Activated naive CD8-positive, alpha-beta T cell (primary cell): Measurements from ENCODE around the gene WT1.

Experiments used
- H3K27ac Mint-ChIP-seq: one replicate; pipeline ENCODE4 v1.8.0; 2021; ENCODE audit warnings: mixed read lengths
- H3K27me3 Mint-ChIP-seq: one replicate; pipeline ENCODE4 v1.8.0; 2021; ENCODE audit warnings: mixed read lengths
- H3K36me3 Mint-ChIP-seq: one replicate; pipeline ENCODE4 v1.8.0; 2021; ENCODE audit warnings: mixed read lengths
- H3K4me1 Mint-ChIP-seq: one replicate; pipeline ENCODE4 v1.8.0; 2021; ENCODE audit warnings: low read depth, mixed read lengths
- H3K4me3 Mint-ChIP-seq: one replicate; pipeline ENCODE4 v1.8.0; 2021; ENCODE audit warnings: mild to moderate bottlenecking, mixed read lengths
- H3K9me3 Mint-ChIP-seq: one replicate; pipeline ENCODE4 v1.8.0; 2021; ENCODE audit warnings: low read depth, mixed read lengths

WT1 gene

DNA sequence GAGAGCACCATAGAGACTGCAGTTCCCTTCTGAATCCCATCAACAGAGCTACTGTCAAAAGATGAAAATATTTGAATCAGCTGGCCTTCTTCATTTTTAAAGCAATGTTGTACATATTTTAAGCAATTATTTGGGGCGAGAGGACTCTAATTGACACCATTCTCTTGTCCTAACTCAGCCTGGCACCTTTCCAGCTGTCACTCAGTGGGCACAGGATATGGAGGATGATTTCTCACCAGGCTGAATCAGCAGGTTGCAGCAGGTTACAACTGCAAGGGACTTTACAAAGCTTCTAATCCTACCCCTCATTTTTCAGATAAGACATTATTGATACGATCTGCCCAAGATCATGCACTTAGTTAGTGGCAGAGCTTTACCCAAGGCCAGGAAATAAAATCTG is 11.9 kb upstream of the WT1 start:
- Mint-ChIP-seq H3K27ac (no peak overlapping the region), H3K4me3 (no peak overlapping the region), H3K4me1 (no peaks in the 10 kb centered on the region), H3K9me3 (no peaks in the 10 kb centered on the region), H3K27me3 (peaks cover 17% of the 10 kb centered on the region), H3K36me3 (no peaks in the 10 kb centered on the region)

GRCh38 chr11:32446227-32446626 is 10.9 kb upstream of the WT1 start:
- Mint-ChIP-seq H3K9me3 (no peaks in the 10 kb centered on the region), H3K4me1 (no peaks in the 10 kb centered on the region), H3K4me3 (no peak overlapping the region), H3K27me3 (peaks cover 22% of the 10 kb centered on the region), H3K27ac (no peak overlapping the region), H3K36me3 (no peaks in the 10 kb centered on the region)

DNA sequence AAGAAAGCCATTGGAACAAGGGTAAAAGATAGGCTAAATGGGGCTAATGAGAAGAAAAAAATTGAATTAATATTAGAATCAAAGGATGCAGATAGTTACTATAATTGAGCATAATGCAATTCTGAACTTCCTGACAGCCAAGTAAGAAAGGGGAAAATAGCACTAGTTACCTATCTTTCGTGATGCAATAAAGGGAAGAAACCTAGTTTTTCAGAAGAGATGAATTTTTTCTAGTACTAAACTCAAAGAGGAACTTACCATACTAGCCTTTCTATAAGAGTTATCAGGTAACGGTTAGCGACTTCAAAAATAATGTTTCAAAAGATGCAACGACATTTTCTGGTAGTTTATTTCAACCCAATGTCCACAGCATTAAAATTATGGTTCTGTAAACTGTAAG is 8.8 kb upstream of the WT1 start:
- Mint-ChIP-seq H3K36me3 (no peaks in the 10 kb centered on the region), H3K27me3 (peaks cover 36% of the 10 kb centered on the region), H3K4me3 (no peak overlapping the region), H3K4me1 (peaks cover 6% of the 10 kb centered on the region), H3K27ac (no peak overlapping the region), H3K9me3 (no peaks in the 10 kb centered on the region)

DNA sequence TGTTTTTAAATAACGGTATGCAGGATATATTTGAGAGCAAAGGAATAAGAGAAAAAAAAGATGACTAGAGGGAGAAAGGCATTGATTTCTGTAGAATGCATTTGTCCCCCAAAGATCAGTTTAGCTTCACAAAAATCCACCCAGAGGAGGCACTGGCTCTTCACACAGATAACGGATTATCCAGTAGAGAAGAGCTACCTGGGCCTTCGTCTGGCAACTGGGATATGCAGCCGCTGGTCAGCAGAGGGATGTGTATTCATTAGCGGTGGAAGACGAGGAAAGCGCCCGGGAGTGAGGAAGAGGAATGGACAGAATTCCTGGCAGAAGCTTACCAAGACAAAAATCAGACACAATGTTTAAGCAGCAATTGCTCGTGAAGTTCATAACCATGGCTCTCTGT is 5.6 kb upstream of the WT1 start:
- peaks cover 23% of the 10 kb centered on the region for H3K4me1 Mint-ChIP-seq
- H3K27ac Mint-ChIP-seq: no peak overlapping the region
- no peaks in the 10 kb centered on the region for H3K36me3 Mint-ChIP-seq
- no peak overlapping the region for H3K4me3 Mint-ChIP-seq
- H3K9me3 Mint-ChIP-seq: no peaks in the 10 kb centered on the region
- H3K27me3 Mint-ChIP-seq: peaks cover 47% of the 10 kb centered on the region

GRCh38 chr11:32440312-32440908 is 5.1 kb upstream of the WT1 start:
- Mint-ChIP-seq H3K36me3 (no peaks in the 10 kb centered on the region), H3K27ac (no peak overlapping the region), H3K27me3 (peaks cover 47% of the 10 kb centered on the region), H3K4me3 (no peak overlapping the region), H3K9me3 (no peaks in the 10 kb centered on the region), H3K4me1 (peaks cover 27% of the 10 kb centered on the region)

- Mint-ChIP-seq H3K9me3 (no peaks in the 10 kb centered on the region), H3K27ac (no peak overlapping the region), H3K4me3 (peak overlapping the region; percentile 51), H3K36me3 (no peaks in the 10 kb centered on the region), H3K27me3 (peaks cover 47% of the 10 kb centered on the region), H3K4me1 (peaks cover 27% of the 10 kb centered on the region)
These were observed 4.3 kb upstream of the WT1 start for GRCh38 chr11:32439501-32440210.

GRCh38 chr11:32438866-32439489 is 3.6 kb upstream of the WT1 start:
- H3K36me3 Mint-ChIP-seq: no peaks in the 10 kb centered on the region
- peaks cover 30% of the 10 kb centered on the region for H3K4me1 Mint-ChIP-seq
- H3K4me3 Mint-ChIP-seq: no peak overlapping the region
- H3K27me3 Mint-ChIP-seq: peaks cover 48% of the 10 kb centered on the region
- H3K27ac Mint-ChIP-seq: no peak overlapping the region
- H3K9me3 Mint-ChIP-seq: no peaks in the 10 kb centered on the region

GRCh38 chr11:32438346-32438865 is 3.1 kb upstream of the WT1 start:
- Mint-ChIP-seq H3K4me3 (peak overlapping the region; percentile 60), H3K27ac (no peak overlapping the region), H3K27me3 (peaks cover 54% of the 10 kb centered on the region), H3K4me1 (peaks cover 35% of the 10 kb centered on the region), H3K36me3 (no peaks in the 10 kb centered on the region), H3K9me3 (no peaks in the 10 kb centered on the region)

DNA sequence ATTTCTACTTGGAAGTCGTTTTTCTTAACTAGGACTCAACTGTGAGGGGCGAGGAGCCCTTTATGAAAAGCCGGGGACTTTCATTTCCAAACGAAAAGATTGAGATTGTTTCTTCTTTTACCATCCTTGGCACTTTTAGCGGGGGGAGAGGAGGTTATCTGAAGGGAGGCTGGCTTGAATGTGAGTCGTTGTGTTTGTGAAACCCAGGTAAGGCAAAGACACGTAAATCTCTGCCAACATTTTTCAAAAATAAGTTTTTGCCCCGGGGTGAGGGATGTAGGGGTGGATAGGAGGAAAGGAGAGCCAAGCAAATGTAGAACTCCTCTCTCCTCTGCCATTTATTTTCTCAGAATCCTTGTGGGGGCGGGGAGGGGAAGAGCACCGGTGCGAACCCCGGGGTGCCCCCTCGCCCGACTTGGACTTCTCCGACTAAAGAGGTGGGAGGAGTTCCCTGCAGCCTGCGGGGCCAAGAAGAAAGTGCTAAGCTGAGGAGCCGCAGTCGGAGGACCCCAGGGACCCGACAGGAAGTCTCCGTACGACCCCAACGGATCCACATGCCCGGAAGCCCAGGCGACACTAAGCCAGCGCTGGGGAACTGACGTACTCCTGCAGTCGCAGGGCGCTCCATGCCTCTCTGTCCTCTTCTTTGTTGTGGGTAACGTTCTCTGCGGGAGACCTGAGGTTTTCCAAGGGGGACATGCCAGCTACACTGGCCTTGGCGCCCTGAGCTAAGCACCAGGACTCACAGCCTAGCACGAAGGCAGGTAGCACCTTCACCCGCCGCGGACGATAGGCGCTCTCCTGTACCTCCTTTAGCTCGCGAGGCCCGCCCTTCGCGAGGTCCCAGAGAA is 2.4 kb upstream of the WT1 start:
- Mint-ChIP-seq H3K36me3 (no peaks in the 10 kb centered on the region), H3K9me3 (no peaks in the 10 kb centered on the region), H3K27ac (no peak overlapping the region), H3K4me1 (peaks cover 41% of the 10 kb centered on the region), H3K4me3 (peak overlapping the region; percentile 70), H3K27me3 (peaks cover 56% of the 10 kb centered on the region)

DNA sequence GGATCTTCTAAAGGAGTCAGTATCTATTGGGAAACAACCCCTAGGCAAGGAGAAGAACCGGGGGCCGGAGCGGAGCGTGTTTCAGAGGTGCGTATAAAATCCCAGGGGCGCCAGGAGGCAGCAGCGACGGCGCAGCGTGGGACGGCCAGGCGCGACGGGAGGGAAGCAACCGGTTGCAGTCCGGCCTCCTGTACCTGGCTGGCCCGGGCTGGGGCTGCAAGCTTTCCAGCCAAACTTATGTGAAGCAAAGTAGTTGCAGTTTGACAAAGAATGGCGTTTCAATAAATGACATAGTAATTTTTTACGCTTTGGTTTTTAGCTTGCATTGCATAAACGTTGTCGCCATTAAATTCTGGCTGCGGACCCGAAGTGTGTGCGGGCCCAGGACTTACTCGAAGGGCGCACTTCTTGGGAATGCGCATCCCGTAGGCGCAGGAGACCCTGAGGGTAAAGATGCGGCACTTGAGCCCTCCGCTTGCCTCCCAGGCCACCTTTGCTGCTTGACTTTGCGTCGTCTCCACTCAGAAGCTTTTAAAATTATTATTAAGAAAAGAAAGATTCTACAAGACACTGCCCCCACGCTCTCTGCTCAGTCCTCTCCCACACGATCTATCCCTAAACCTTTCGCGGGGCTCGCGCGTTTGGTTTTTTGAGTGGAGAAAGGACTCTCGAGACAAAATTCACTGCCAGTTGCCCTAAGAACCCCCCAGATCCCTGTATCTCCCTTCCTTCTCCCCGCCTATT is 1.6 kb upstream of the WT1 start:
- H3K9me3 Mint-ChIP-seq: no peaks in the 10 kb centered on the region
- peaks cover 55% of the 10 kb centered on the region for H3K27me3 Mint-ChIP-seq
- peak overlapping the region; percentile 70 for H3K4me3 Mint-ChIP-seq
- H3K36me3 Mint-ChIP-seq: no peaks in the 10 kb centered on the region
- no peak overlapping the region for H3K27ac Mint-ChIP-seq
- peaks cover 44% of the 10 kb centered on the region for H3K4me1 Mint-ChIP-seq

- Mint-ChIP-seq H3K9me3 (no peaks in the 10 kb centered on the region), H3K27me3 (peaks cover 54% of the 10 kb centered on the region), H3K4me1 (peaks cover 44% of the 10 kb centered on the region), H3K4me3 (peak overlapping the region; percentile 62), H3K27ac (no peak overlapping the region), H3K36me3 (no peaks in the 10 kb centered on the region)
These were observed 807 bp upstream of the WT1 start for GRCh38 chr11:32435942-32436750.

DNA sequence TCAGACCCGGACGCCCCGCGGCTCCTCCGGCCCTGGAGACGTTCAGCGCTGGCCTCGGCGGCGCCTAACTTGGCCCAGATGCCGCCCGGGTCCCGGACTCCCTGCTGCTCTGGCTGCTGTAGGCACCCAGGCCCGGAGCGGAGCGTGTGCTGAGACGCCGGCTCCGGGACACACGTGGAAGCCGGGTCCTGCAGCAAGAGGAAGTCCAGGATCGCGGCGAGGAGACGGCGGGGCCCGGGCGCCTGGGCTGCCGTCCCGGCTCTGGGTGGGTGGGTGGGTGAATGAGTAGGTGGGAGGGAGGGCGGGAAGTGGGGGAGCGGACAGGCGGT is 223 bp downstream of the WT1 start:
- Mint-ChIP-seq H3K4me1 (peaks cover 44% of the 10 kb centered on the region), H3K27me3 (peaks cover 45% of the 10 kb centered on the region)

GRCh38 chr11:32434356-32435151 is 785 bp downstream of the WT1 start:
- H3K4me3 Mint-ChIP-seq: no peak overlapping the region
- no peaks in the 10 kb centered on the region for H3K36me3 Mint-ChIP-seq
- peaks cover 40% of the 10 kb centered on the region for H3K4me1 Mint-ChIP-seq
- peaks cover 43% of the 10 kb centered on the region for H3K27me3 Mint-ChIP-seq
- H3K27ac Mint-ChIP-seq: no peak overlapping the region
- H3K9me3 Mint-ChIP-seq: no peaks in the 10 kb centered on the region

More for the DNA sequence above, 223 bp downstream of the WT1 start:
- Mint-ChIP-seq H3K27ac (no peak overlapping the region), H3K9me3 (no peaks in the 10 kb centered on the region), H3K36me3 (no peaks in the 10 kb centered on the region), H3K4me3 (no peak overlapping the region)
